Prostate gland (tissue), 2 donors: ENCODE data around the gene SLC6A11. TPM values are rescaled to one million over a fixed set of nuclear protein-coding genes. Genes with fewer than 3 reads are reported as not detected.

ENCODE experiments used
- DNase-seq: peaks from one replicate; pipeline ENCODE4 v3.0.0-alpha.2; 2019; ENCODE audit warnings: low spot score
- H3K27ac ChIP-seq, 2 donors: fragments of 200-600 bp; sonication (generic); 2 replicates each; pipeline ENCODE4 v1.5.1; 2017 to 2019
- H3K27me3 ChIP-seq: fragments of 200-600 bp; sonication (generic); replicated peaks from 2 replicates; pipeline ENCODE4 v1.5.1; 2019; ENCODE audit not compliant: insufficient read depth
- H3K36me3 ChIP-seq, 2 donors: fragments of 200-600 bp; sonication (generic); 1 replicate in 1 of 2; 2 replicates in 1 of 2; pipeline versions ENCODE4 v1.5.1 to v1.8.1; 2017 to 2019
- H3K4me1 ChIP-seq: fragments of 200-600 bp; sonication (generic); replicated peaks from 2 replicates; pipeline ENCODE4 v1.5.1; 2019
- H3K4me3 ChIP-seq, 2 donors: fragments of 200-600 bp; sonication (generic); 2 replicates each; pipeline ENCODE4 v1.5.1; 2017 to 2019
- H3K9me3 ChIP-seq: fragments of 200-600 bp; sonication (generic); 2 replicates; pipeline ENCODE4 v1.5.1; 2017
- CTCF ChIP-seq, 4 experiments: fragments of 200-600 bp in 2 of 4; fragments of 450-650 bp in 2 of 4; sonication (generic) in 2 of 4; IDR thresholded peaks; 1 replicate in 3 of 4; 2 replicates in 1 of 4; pipeline ENCODE4 v1.5.1; 2016 to 2019; ENCODE audit warnings: antibody characterized with exemption in 4 of 4, mild to moderate bottlenecking in 2 of 4, moderate library complexity in 2 of 4
- POLR2A ChIP-seq: fragments of 450-650 bp; IDR thresholded peaks from one replicate; pipeline ENCODE4 v1.6.1; 2016; ENCODE audit warnings: antibody characterized with exemption, mild to moderate bottlenecking
- POLR2AphosphoS5 ChIP-seq: sonication (generic); formaldehyde crosslinking; IDR thresholded peaks from one replicate; pipeline ENCODE4 v1.6.1; 2017; ENCODE audit warnings: antibody characterized with exemption
- WGBS: methylation state at CpG from one replicate; pipeline ENCODE4 v1.1.5; 2018; 5-methylcytosine and 5-hydroxymethylcytosine counted together
- intact Hi-C: fragments of 100-400 bp; cut with DNase I; formaldehyde crosslinking; loops from one replicate; pipeline ENCODE4 v1.14.2; 2022
- total RNA-seq, 2 donors: library from RNA; depleted of rRNA; stranded (reverse); fragments of >200 nt; gene quantifications; one replicate each; pipeline ENCODE4 v1.1.0, GENCODE V29; 2016

The SLC6A11 gene
- total RNA-seq, 2 donors from 2014 or later, result 3.6 to 6.9 TPM

GRCh38 chr3:10932596-10932995, 116.6 kb downstream of the SLC6A11 start:
- no peak overlapping the region for H3K27ac ChIP-seq
- DNase-seq, result no peak
- no peaks in the 10 kb centered on the region for H3K9me3 ChIP-seq
- H3K27me3 ChIP-seq, result no peaks in the 10 kb centered on the region
- H3K4me1 ChIP-seq, result no peaks in the 10 kb centered on the region
- H3K4me3 ChIP-seq, result no peak overlapping the region
- TF ChIP-seq POLR2A, result no peak
- TF ChIP-seq CTCF (IDR thresholded peaks at IDR 0.05), result no peak
- TF ChIP-seq POLR2AphosphoS5, result no peak
- H3K36me3 ChIP-seq, result no peaks in the 10 kb centered on the region
- intact Hi-C loops, result no loop called here
- WGBS, result 85% methylated on average over 7 of the region's 7 CpGs

GRCh38 chr3:10933021-10933420, 117.0 kb downstream of the SLC6A11 start:
- Histone ChIP-seq H3K27me3 (no peaks in the 10 kb centered on the region), H3K36me3 (no peaks in the 10 kb centered on the region), H3K9me3 (no peaks in the 10 kb centered on the region), H3K4me1 (no peaks in the 10 kb centered on the region), H3K4me3 (no peak overlapping the region), H3K27ac (no peak overlapping the region)
- TF ChIP-seq POLR2AphosphoS5, result no peak
- no peak for TF ChIP-seq POLR2A
- no peak for TF ChIP-seq CTCF (IDR thresholded peaks at IDR 0.05)
- no peak for DNase-seq
- intact Hi-C loops, result no loop called here
- WGBS, result 95% methylated on average over 8 of the region's 8 CpGs

- H3K4me1 ChIP-seq, result no peaks in the 10 kb centered on the region
- no peak overlapping the region for H3K27ac ChIP-seq
- no peak for DNase-seq
- no peak for TF ChIP-seq POLR2A
- no peak for TF ChIP-seq POLR2AphosphoS5
- no peak for TF ChIP-seq CTCF (IDR thresholded peaks at IDR 0.05)
- H3K9me3 ChIP-seq, result no peaks in the 10 kb centered on the region
- H3K27me3 ChIP-seq, result no peaks in the 10 kb centered on the region
- H3K36me3 ChIP-seq, result no peaks in the 10 kb centered on the region
- no peak overlapping the region for H3K4me3 ChIP-seq
- 91% methylated on average over 1 of the region's 1 CpG for WGBS
- intact Hi-C loops, result no loop called here
These were observed 117.4 kb downstream of the SLC6A11 start for GRCh38 chr3:10933470-10933804.

GRCh38 chr3:10933805-10934481, 117.9 kb downstream of the SLC6A11 start:
- no peak for DNase-seq
- no peaks in the 10 kb centered on the region for H3K27me3 ChIP-seq
- TF ChIP-seq CTCF (IDR thresholded peaks at IDR 0.05) (no peak), POLR2AphosphoS5 (no peak), POLR2A (no peak)

GRCh38 chr3:10935028-10935427, 119.0 kb downstream of the SLC6A11 start:
- 97% methylated on average over 12 of the region's 12 CpGs for WGBS
- Histone ChIP-seq H3K36me3 (no peaks in the 10 kb centered on the region), H3K27ac (no peak overlapping the region), H3K4me3 (no peak overlapping the region), H3K27me3 (no peaks in the 10 kb centered on the region), H3K9me3 (no peaks in the 10 kb centered on the region), H3K4me1 (no peaks in the 10 kb centered on the region)
- TF ChIP-seq POLR2A, result no peak
- no peak for TF ChIP-seq POLR2AphosphoS5
- intact Hi-C loops, result no loop called here
- no peak for DNase-seq

More at GRCh38 chr3:10933805-10934481, 117.9 kb downstream of the SLC6A11 start:
- H3K36me3 ChIP-seq, result no peaks in the 10 kb centered on the region
- intact Hi-C loops, result no loop called here
- no peaks in the 10 kb centered on the region for H3K4me1 ChIP-seq
- no peaks in the 10 kb centered on the region for H3K9me3 ChIP-seq
- H3K4me3 ChIP-seq, result no peak overlapping the region
- no peak overlapping the region for H3K27ac ChIP-seq
- WGBS, result 62% methylated on average over 19 of the region's 19 CpGs
